ENCODE results near the gene TPPP2. TPM values are rescaled to one million over a fixed set of nuclear protein-coding genes. Genes with fewer than 3 reads are reported as not detected.

Gene TPPP2
- total RNA-seq, 1 donor from 2014 or later = not detected

- Mint-ChIP-seq H3K27me3 (ENCODE audit: unreplicated experiment) (no peaks in the 10 kb centered on the region), H3K9me3 (ENCODE audit: unreplicated experiment) (no peaks in the 10 kb centered on the region), H3K4me3 (ENCODE audit: unreplicated experiment) (no peak overlapping the region), H3K36me3 (ENCODE audit: unreplicated experiment) (no peaks in the 10 kb centered on the region), H3K27ac (ENCODE audit: unreplicated experiment) (no peak overlapping the region), H3K4me1 (ENCODE audit: unreplicated experiment) (peaks cover 11% of the 10 kb centered on the region)
- no peak for TF ChIP-seq CTCF (IDR thresholded peaks at IDR 0.05)
- DNase-seq (ENCODE audit: extremely low spot score, unreplicated experiment) = no peak
Measured at GRCh38 chr14:21053184-21054122, 23.4 kb downstream of the TPPP2 start.

GRCh38 chr14:21054123-21054767, 24.2 kb downstream of the TPPP2 start:
- Mint-ChIP-seq H3K4me3 (ENCODE audit: unreplicated experiment) (no peak overlapping the region), H3K27ac (ENCODE audit: unreplicated experiment) (no peak overlapping the region), H3K36me3 (ENCODE audit: unreplicated experiment) (no peaks in the 10 kb centered on the region), H3K4me1 (ENCODE audit: unreplicated experiment) (peaks cover 8% of the 10 kb centered on the region), H3K9me3 (ENCODE audit: unreplicated experiment) (no peaks in the 10 kb centered on the region), H3K27me3 (ENCODE audit: unreplicated experiment) (no peaks in the 10 kb centered on the region)
- no peak for DNase-seq (ENCODE audit: extremely low spot score, unreplicated experiment)
- TF ChIP-seq CTCF (IDR thresholded peaks at IDR 0.05) = no peak

GRCh38 chr14:21054768-21055145, 24.7 kb downstream of the TPPP2 start:
- Mint-ChIP-seq H3K27ac (ENCODE audit: unreplicated experiment) (no peak overlapping the region), H3K4me1 (ENCODE audit: unreplicated experiment) (peaks cover 3% of the 10 kb centered on the region), H3K36me3 (ENCODE audit: unreplicated experiment) (no peaks in the 10 kb centered on the region), H3K4me3 (ENCODE audit: unreplicated experiment) (no peak overlapping the region), H3K9me3 (ENCODE audit: unreplicated experiment) (no peaks in the 10 kb centered on the region), H3K27me3 (ENCODE audit: unreplicated experiment) (no peaks in the 10 kb centered on the region)
- no peak for DNase-seq (ENCODE audit: extremely low spot score, unreplicated experiment)
- TF ChIP-seq CTCF (IDR thresholded peaks at IDR 0.05) = no peak

GRCh38 chr14:21055432-21056117, 25.6 kb downstream of the TPPP2 start:
- H3K36me3 Mint-ChIP-seq (ENCODE audit: unreplicated experiment) = no peaks in the 10 kb centered on the region
- DNase-seq (ENCODE audit: extremely low spot score, unreplicated experiment) = no peak
- peaks cover 3% of the 10 kb centered on the region for H3K4me1 Mint-ChIP-seq (ENCODE audit: unreplicated experiment)
- H3K27ac Mint-ChIP-seq (ENCODE audit: unreplicated experiment) = no peak overlapping the region
- H3K9me3 Mint-ChIP-seq (ENCODE audit: unreplicated experiment) = no peaks in the 10 kb centered on the region
- no peak for TF ChIP-seq CTCF (IDR thresholded peaks at IDR 0.05)
- no peaks in the 10 kb centered on the region for H3K27me3 Mint-ChIP-seq (ENCODE audit: unreplicated experiment)
- H3K4me3 Mint-ChIP-seq (ENCODE audit: unreplicated experiment) = no peak overlapping the region

Measured in osteocyte (in vitro differentiated cells).